HUDEP-2 (cell line): ENCODE data around the gene KRT6A.
"Not testable (repeated sequence)": the region's sequence is repeated elsewhere in the genome, so short reads cannot be mapped to it uniquely, and the experiment has no call there.

Source experiments
- DNase-seq, 76 experiments: peaks; one replicate each; lab custom pipeline; 2025; ENCODE audit not compliant: unreplicated experiment in 76 of 76; lab: John Stamatoyannopoulos, UW

The KRT6A gene

GRCh38 chr12:52474212-52474611 lies 18.8 kb downstream of the KRT6A start:
- DNase-seq, result no peak

DNA sequence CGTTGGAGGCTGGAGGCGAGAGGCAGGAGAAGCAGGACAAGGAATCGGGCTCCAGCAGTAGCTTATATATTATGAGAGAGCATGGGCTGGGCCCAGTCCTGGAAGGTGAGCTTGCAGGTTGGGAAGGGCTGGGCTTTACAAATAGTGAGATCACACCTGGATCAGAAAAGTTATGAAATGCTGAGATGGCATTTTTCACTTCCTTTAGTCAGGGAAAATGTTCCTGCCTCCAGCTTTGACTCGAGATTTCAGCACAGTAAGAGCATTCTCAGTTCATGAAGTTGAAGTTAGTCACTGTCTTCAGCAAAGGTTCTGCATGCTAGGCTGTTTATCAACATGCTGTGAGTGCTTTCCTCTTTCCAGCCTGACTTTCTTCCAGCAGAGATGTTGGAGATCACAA lies 19.3 kb downstream of the KRT6A start, which contains the start of gene KRT6C:
Gene KRT6C, minus strand, starts transcription at position 38 of the 400 bp plus-strand sequence. CDS start 68 bp downstream, outside the sequence.
- no peak for DNase-seq

- no peak for DNase-seq
These were observed 23.2 kb downstream of the KRT6A start for GRCh38 chr12:52469853-52470252.

- no peak for DNase-seq
These were observed 28.2 kb downstream of the KRT6A start for GRCh38 chr12:52464897-52465296.

DNA sequence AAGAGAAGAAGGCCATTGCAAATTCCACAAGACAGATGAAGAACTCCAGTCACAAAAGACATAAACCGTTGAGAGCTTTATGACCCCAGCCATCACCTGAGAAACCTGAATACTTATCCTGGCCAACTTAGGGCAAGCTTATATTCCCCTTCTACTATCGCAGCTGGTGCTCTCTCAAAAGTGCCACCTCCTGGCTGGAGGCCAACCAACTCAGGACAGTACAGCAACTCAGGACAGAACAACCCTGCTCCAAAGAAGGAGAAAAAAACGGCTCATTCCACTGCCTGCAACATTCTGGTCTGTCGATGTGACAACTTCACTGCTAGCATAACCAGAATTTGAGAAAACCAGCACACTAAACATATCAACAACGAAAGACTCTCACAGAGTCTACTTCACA lies 31.4 kb downstream of the KRT6A start:
- DNase-seq, result no peak

GRCh38 chr12:52458861-52459260 lies 34.2 kb downstream of the KRT6A start:
- no peak for DNase-seq

DNA sequence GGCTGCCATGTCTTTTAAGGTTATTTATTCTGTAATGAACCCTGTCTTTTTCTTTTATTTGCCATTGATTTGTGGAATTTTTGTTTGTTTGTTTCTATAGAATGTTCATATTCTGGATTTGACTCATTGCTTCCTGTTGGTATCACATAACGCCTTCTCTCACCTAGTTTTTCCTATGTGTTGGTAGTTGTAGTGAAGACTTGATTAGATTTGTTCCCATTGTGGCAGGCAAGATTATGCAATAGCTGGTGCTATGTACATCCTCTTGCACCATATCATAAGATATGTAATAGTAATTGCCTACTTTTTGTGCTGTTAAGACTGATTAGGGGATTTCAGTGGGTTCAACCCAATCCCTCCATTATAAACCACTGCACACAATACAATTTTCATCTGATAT lies 37.2 kb downstream of the KRT6A start:
- no peak for DNase-seq

GRCh38 chr12:52454411-52455201 lies 38.5 kb downstream of the KRT6A start:
- no peak for DNase-seq

DNA sequence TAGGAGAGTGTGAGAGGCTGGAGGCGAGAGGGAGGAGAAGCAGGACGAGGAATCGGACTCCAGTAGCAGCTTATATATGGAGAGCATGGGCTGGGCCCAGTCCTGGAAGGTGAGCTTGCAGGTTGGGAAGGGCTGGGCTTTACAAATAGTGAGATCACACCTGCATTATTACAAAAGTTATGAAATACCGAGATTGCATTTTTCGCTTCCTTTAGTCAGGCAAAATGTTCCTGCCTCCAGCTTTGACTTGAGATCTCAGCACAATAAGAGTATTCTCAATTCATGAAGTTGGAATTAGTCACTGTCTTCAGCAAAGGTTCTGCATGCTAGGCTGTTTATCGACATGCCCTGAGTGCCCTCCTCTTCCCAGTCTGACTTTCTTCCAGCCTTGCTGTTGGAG lies 41.0 kb downstream of the KRT6A start, which contains the start of gene KRT6B:
Gene KRT6B, minus strand, starts transcription at position 46 of the 400 bp plus-strand sequence. CDS start 68 bp downstream, outside the sequence.
- DNase-seq, result no peak

- DNase-seq, result no peak
These were observed 44.8 kb downstream of the KRT6A start for GRCh38 chr12:52448228-52448627.

- not testable (repeated sequence) for DNase-seq
These were observed 45.9 kb downstream of the KRT6A start for GRCh38 chr12:52447196-52447595.

GRCh38 chr12:52446367-52447045 lies 46.6 kb downstream of the KRT6A start:
- DNase-seq, result no peak

- no peak for DNase-seq
These were observed 47.2 kb downstream of the KRT6A start for GRCh38 chr12:52445876-52446275.

DNA sequence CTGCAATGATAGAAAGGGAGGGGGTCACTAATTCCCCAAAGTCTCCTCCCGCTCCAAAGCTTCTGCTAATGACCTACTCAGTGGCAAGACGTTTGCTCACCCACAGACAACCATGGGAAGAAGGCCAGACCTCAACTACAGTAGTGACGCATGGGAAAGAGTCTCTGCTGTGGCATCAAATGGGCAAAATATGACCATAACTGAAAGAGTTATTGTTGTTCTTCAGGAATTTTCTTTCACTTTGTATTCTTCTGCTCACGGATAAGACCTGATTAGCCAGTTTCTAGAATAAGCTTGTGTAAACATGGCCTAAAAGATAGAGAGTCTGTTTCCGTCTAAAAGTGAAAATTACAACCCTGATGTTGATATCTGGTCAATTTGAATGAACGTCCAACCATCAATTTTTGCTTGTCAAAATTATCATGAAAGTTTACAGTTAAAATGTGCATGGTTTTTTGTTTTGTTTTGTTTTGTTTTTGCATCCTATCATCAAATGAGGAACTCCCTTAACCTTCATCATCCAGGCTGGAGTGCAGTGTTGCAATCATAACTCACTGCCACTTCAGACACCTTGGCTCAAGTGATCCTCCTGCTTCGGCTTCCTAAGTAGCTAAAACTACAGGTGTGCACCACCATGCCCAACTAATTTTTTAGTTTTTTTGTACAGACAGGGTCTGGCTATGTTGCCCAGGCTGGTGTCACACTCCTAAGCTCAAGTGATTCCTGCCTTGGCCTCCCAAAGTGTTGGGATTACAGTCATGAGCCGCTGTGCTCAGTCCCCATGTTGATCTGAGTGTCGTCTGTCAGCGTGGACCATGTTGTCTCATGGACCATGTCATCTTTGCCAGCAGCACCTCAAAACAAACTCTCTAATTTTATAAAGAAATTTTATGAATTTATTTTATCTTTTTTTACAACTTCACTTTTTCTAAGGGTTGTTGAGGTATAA lies 48.1 kb downstream of the KRT6A start:
- DNase-seq, result no peak

DNA sequence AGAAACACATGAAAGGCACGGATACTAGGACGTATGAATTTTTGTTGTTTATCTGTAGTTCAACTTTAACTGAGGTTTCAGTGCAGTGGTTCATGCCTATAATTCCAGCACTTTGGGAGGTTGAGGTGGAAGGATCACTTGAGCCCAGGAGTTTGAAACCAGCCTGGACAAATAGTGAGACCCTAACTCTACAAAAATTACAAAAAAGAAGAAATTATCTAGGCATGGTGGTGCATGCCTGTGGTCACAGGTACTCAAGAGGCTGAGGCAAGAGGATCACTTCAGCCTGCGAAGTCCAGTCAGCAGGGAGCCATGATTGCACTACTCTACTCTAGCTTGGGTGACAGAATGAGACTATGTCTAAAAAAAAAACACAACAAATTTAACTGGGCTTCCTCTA lies 49.1 kb downstream of the KRT6A start:
- no peak for DNase-seq

DNA sequence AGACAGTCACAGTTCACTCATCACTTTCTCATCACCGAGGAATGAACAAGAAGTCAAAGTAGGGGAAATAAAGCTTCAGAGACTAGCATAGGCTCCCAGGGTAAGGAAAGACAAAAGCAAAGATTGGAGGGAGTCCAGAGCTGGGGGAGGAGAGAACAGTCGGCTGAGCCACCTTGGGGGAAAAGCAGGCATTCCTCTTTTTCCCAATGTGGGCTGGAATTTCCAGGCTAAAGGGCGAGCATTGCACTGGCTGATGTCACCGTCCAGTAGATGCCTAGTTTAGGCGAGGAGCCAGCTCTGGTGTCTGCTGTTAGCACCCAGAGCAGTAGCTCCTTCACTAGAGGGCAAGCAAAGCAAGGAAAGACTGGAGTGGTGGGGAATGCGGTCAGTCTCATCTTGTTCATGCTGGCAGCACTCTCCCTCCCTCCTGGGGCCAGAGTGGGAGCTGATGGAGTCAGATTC lies 50.4 kb downstream of the KRT6A start:
- DNase-seq, result no peak

GRCh38 chr12:52441320-52441911 lies 51.6 kb downstream of the KRT6A start:
- no peak for DNase-seq

DNA sequence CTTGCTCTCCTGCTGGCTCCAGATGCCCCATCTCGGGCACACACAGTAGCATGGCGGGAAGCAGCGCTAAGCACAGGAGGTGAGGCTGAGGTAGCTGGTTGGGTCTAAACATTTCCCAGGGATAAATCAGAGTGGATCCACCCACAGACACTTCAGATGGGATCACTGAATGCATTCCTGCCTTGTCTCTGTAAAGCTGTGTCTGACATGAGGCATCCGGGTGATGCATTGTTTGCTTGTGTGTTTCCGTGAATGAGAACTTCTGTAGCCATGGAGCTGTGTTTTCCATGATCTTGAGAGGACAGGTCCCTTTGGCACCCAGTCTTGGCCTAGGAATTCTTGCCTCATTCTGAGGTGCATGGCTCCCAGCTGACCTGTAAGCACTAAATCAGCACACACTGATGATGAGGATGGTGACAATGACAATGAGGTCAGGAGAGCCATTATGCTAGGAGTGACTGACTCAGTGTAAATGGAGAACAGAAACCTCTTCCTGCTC lies 52.2 kb downstream of the KRT6A start:
- no peak for DNase-seq

DNA sequence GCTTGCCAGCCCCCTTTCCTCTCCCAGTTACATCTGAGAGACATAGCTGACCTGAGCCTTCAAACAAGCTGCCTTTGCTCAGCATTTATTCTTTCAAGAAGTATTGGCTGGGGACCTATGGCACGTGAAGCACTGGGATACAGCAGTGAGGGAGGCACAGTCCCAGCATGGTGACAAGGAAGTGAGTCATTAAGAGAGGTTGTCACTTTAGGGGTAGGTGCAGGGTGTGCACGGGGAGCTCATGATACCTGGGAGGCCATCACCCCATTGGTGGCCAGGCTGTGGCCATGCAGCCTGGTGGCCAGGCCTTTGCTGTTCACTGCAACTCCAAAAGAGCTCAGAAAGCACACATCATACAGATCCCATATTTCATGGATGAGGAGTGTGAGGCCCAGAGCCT lies 53.2 kb downstream of the KRT6A start:
- no peak for DNase-seq

DNA sequence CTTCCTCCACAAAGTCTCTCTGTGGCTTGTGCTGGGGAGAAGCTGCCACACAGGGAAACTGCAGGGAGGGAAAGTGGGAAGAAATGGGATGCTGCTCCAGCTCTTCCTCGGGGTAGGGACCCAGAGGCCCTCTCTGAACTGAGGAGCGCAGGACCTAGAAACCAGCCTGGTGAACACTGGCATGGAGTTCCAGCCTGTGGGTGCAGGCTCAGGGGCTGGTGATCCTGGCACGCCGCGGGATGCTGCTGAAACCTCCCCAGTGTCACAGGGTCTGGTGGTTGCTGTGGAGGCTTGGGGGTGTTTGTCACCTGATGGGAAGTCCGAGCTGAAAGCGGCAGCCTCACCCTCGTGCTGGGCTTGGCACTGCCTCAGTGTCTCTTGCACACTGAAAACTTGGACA lies 53.6 kb downstream of the KRT6A start:
- no peak for DNase-seq
